NCI-H510A treated with DMSO at 0.1 percent for 48 hours (cell line): ENCODE measurements around the gene CD7.

ENCODE experiments used
- DNase-seq: peaks from one replicate; lab custom pipeline; 2025; lab: John Stamatoyannopoulos, UW

CD7 gene

GRCh38 chr17:82297714-82298537 lies 19.5 kb downstream of the CD7 start:
- peak; percentile 70 for DNase-seq

GRCh38 chr17:82297280-82297713 lies 20.1 kb downstream of the CD7 start:
- peak; percentile 70 for DNase-seq

GRCh38 chr17:82296511-82297279 lies 20.7 kb downstream of the CD7 start:
- DNase-seq, result peak; percentile 31

GRCh38 chr17:82295472-82295814 lies 22.0 kb downstream of the CD7 start:
- no peak for DNase-seq

GRCh38 chr17:82294064-82294773 lies 23.2 kb downstream of the CD7 start:
- DNase-seq, result no peak

- peak; percentile 97 for DNase-seq
Observed at GRCh38 chr17:82292251-82293154, 24.9 kb downstream of the CD7 start.

GRCh38 chr17:82291582-82292250 lies 25.7 kb downstream of the CD7 start:
- no peak for DNase-seq

- no peak for DNase-seq
Observed at GRCh38 chr17:82287868-82288801, 29.3 kb downstream of the CD7 start.

GRCh38 chr17:82287013-82287867 lies 30.2 kb downstream of the CD7 start:
- no peak for DNase-seq

- no peak for DNase-seq
Observed at GRCh38 chr17:82285141-82285540, 32.3 kb downstream of the CD7 start.

- peak; percentile 30 for DNase-seq
Observed at GRCh38 chr17:82283208-82283749, 34.1 kb downstream of the CD7 start.

GRCh38 chr17:82282239-82283207 lies 34.9 kb downstream of the CD7 start:
- DNase-seq, result no peak

GRCh38 chr17:82281502-82282238 lies 35.7 kb downstream of the CD7 start:
- no peak for DNase-seq

- DNase-seq, result no peak
Observed at GRCh38 chr17:82281076-82281475, 36.3 kb downstream of the CD7 start.

- no peak for DNase-seq
Observed at GRCh38 chr17:82280537-82280936, 36.9 kb downstream of the CD7 start.

GRCh38 chr17:82278786-82279391 lies 38.5 kb downstream of the CD7 start:
- DNase-seq, result no peak
